ENCODE data around the gene FOSL1.
A peak's percentile ranks its signal among the peaks of the same experiment; 100 is the strongest.

The FOSL1 gene

GRCh38 chr11:65855927-65856363 lies 44.2 kb downstream of the FOSL1 start:
- Mint-ChIP-seq H3K27ac (peak overlapping the region; percentile 54 to 85 (median 59)), H3K27me3 (ENCODE audit: low read depth) (no peaks in the 10 kb centered on the region), H3K9me3 (no peaks in the 10 kb centered on the region), H3K4me3 (peak overlapping the region; percentile 91 to 97 (median 97)), H3K4me1 (peaks cover 22% of the 10 kb centered on the region), H3K36me3 (ENCODE audit: low read depth) (peaks cover 48% of the 10 kb centered on the region)
- TF ChIP-seq, protein P1, sequence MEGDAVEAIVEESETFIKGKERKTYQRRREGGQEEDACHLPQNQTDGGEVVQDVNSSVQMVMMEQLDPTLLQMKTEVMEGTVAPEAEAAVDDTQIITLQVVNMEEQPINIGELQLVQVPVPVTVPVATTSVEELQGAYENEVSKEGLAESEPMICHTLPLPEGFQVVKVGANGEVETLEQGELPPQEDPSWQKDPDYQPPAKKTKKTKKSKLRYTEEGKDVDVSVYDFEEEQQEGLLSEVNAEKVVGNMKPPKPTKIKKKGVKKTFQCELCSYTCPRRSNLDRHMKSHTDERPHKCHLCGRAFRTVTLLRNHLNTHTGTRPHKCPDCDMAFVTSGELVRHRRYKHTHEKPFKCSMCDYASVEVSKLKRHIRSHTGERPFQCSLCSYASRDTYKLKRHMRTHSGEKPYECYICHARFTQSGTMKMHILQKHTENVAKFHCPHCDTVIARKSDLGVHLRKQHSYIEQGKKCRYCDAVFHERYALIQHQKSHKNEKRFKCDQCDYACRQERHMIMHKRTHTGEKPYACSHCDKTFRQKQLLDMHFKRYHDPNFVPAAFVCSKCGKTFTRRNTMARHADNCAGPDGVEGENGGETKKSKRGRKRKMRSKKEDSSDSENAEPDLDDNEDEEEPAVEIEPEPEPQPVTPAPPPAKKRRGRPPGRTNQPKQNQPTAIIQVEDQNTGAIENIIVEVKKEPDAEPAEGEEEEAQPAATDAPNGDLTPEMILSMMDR (IDR thresholded peaks at IDR 0.05; ENCODE audit: unreplicated experiment in 3 of 3): no peak

DNA sequence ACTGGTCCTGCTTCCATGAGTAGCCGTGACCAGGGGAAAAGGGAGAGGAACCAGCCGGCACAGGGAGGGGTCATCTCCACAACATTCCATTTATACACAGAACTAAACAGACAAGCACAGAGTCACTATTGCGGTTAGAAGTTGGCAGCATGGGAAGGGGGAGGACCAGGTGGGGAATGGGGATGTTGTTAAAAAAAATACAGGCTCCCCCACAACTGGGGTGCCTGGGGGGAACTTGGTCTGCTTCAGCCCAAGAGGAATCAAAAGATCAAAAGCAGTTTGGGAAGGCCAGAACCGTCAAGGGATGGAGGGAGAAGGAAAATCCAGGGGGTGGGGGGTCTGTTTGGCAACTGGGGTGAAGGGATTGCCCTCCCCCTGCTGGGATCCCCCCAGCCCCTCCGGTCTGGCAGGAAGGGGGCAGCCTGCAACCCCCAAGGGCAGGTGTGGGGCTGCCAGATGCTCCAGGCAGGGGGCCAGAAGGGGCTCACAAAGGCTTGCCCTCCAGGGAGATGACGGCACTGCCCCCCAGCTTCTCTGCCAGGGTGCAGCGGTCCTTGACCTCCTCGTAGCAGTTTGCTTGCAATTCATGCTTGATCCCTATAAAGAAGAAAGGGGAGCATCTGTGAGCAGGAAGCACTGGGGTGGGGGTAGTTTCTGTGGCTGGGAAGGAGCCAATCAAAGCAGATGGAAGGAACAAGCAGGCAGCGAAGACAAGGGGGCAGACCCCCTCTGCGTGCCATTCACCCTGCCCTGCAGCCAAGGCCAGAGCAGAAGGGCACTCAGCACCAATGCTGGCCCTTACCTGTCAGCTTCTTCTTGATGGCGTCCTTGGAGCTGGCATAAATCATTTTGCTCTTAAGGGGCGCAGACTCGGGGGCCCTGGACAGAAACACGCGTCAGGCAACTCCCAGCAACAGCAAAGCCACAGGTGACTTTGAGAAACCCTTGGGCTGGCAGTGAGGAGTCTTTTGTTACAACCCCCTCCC lies 45.0 kb downstream of the FOSL1 start:
- Mint-ChIP-seq H3K27me3 (ENCODE audit: low read depth) (no peaks in the 10 kb centered on the region), H3K4me3 (peak overlapping the region; percentile 91 to 97 (median 97)), H3K9me3 (no peaks in the 10 kb centered on the region), H3K4me1 (peaks cover 21% of the 10 kb centered on the region), H3K27ac (peak overlapping the region in 1 of 3 experiments; percentile 85), H3K36me3 (ENCODE audit: low read depth) (peaks cover 48% of the 10 kb centered on the region)
- TF ChIP-seq, protein P1 (IDR thresholded peaks at IDR 0.05; ENCODE audit: unreplicated experiment in 3 of 3): no peak

DNA sequence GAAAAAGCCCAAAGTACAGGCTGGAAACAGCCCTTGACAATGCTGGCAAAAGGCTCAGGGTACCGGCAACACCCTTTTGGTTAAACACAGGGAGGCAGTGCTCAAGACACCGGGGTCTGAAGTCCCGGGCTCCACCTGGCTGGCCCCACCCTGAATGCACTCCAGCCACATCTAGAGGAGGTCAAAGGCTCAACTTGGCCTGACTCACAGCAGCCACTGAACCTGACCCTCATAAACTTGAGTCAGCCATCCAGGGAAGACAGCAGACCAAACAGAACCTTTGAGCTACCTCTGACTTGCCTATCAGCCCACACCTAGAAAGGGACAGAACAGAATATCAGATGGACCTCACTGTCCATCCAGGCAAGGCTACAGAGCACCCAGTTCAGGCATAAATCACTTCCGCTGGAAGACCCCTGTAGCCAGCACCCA lies 46.0 kb downstream of the FOSL1 start:
- Mint-ChIP-seq H3K27ac (peak overlapping the region in 1 of 3 experiments; percentile 44), H3K4me3 (peak overlapping the region; percentile 75 to 84 (median 83)), H3K27me3 (ENCODE audit: low read depth) (no peaks in the 10 kb centered on the region), H3K9me3 (no peaks in the 10 kb centered on the region), H3K4me1 (peaks cover 17% of the 10 kb centered on the region), H3K36me3 (ENCODE audit: low read depth) (peaks cover 48% of the 10 kb centered on the region)
- TF ChIP-seq, protein P1 (IDR thresholded peaks at IDR 0.05; ENCODE audit: unreplicated experiment in 3 of 3): no peak

GRCh38 chr11:65853246-65853979 lies 46.8 kb downstream of the FOSL1 start:
- Mint-ChIP-seq H3K27ac (no peak overlapping the region), H3K36me3 (ENCODE audit: low read depth) (peaks cover 48% of the 10 kb centered on the region), H3K27me3 (ENCODE audit: low read depth) (no peaks in the 10 kb centered on the region), H3K4me1 (peaks cover 15% of the 10 kb centered on the region), H3K4me3 (peak overlapping the region; percentile 45 to 84 (median 83)), H3K9me3 (no peaks in the 10 kb centered on the region)
- TF ChIP-seq, protein P1 (IDR thresholded peaks at IDR 0.05; ENCODE audit: unreplicated experiment in 3 of 3): no peak

- Mint-ChIP-seq H3K9me3 (no peaks in the 10 kb centered on the region), H3K27me3 (ENCODE audit: low read depth) (no peaks in the 10 kb centered on the region), H3K27ac (no peak overlapping the region), H3K4me1 (peaks cover 12% of the 10 kb centered on the region), H3K36me3 (ENCODE audit: low read depth) (peaks cover 48% of the 10 kb centered on the region), H3K4me3 (no peak overlapping the region)
- TF ChIP-seq, protein P1 (IDR thresholded peaks at IDR 0.05; ENCODE audit: unreplicated experiment in 3 of 3): no peak
These were observed 47.5 kb downstream of the FOSL1 start for GRCh38 chr11:65852508-65853245.

Data from nephron (organoid).